CD4-positive, alpha-beta T cell (primary cell): ENCODE data around the gene CA11. TPM values are rescaled to one million over a fixed set of nuclear protein-coding genes. Genes with fewer than 3 reads are reported as not detected.

ENCODE experiments used
- ATAC-seq: fragments of 200-7000 bp; cut with Tn5 transposase; one replicate; pipeline ENCODE4 v1.10.0; 2022; ENCODE audit warnings: mild to moderate bottlenecking; ENCODE audit not compliant: poor library complexity
- CTCF ChIA-PET: fragments of 350-600 bp; sonication (Branson Sonifier 250); formaldehyde crosslinking; loops from one replicate; lab custom pipeline; 2021; ENCODE audit warnings: antibody characterized with exemption, inconsistent platforms; lab: Charles Lee
- POLR2A ChIA-PET: fragments of 350-600 bp; sonication (Branson Sonifier 250); formaldehyde crosslinking; loops from one replicate; lab custom pipeline; 2021; ENCODE audit warnings: antibody characterized with exemption, inconsistent platforms; lab: Charles Lee
- DNase-seq, 14 experiments: peaks; one replicate each; pipeline ENCODE4 v3.0.0-alpha.2; 2013 to 2020; ENCODE audit warnings: mixed read lengths in 2 of 14
- H3K27ac ChIP-seq, 2 donors: one replicate each; pipeline versions ENCODE4 v1.5.1 to v1.7.0; 2013; ENCODE audit warnings: low read length in 2 of 2, low read depth in 1 of 2, mild to moderate bottlenecking in 1 of 2
- H3K27me3 ChIP-seq, 2 experiments: 1 replicate in 1 of 2; 2 replicates in 1 of 2; pipeline versions ENCODE4 v1.6.1 to v1.7.0; 2013; ENCODE audit warnings: low read length in 2 of 2, control low read depth in 1 of 2, mild to moderate bottlenecking in 1 of 2, moderate library complexity in 1 of 2; ENCODE audit not compliant: insufficient read depth in 2 of 2, control insufficient read depth in 1 of 2
- H3K36me3 ChIP-seq: one replicate; pipeline ENCODE4 v1.6.1; 2013; ENCODE audit warnings: low read length, control low read depth; ENCODE audit not compliant: insufficient read depth
- H3K4me1 ChIP-seq: one replicate; pipeline ENCODE4 v1.6.1; 2013; ENCODE audit warnings: low read length, control low read depth; ENCODE audit not compliant: insufficient read depth
- H3K4me3 ChIP-seq: one replicate; pipeline ENCODE4 v1.5.1; 2013; ENCODE audit warnings: mild to moderate bottlenecking, low read length, moderate library complexity
- H3K9me3 ChIP-seq, 2 experiments: 1 replicate in 1 of 2; 2 replicates in 1 of 2; pipeline versions ENCODE4 v1.6.1 to v1.7.0; 2013; ENCODE audit warnings: low read length in 2 of 2, mild to moderate bottlenecking in 2 of 2, control low read depth in 1 of 2, moderate library complexity in 1 of 2; ENCODE audit not compliant: control insufficient read depth in 1 of 2, insufficient read depth in 1 of 2
- H3K27ac Mint-ChIP-seq: one replicate; pipeline ENCODE4 v1.8.0; 2020; ENCODE audit warnings: mixed read lengths
- H3K27me3 Mint-ChIP-seq: one replicate; pipeline ENCODE4 v1.8.0; 2021; ENCODE audit warnings: mixed read lengths
- H3K36me3 Mint-ChIP-seq: one replicate; pipeline ENCODE4 v1.8.0; 2021; ENCODE audit warnings: low read depth, mixed read lengths
- H3K4me1 Mint-ChIP-seq: one replicate; pipeline ENCODE4 v1.8.0; 2021; ENCODE audit warnings: low read depth, mixed read lengths
- H3K4me3 Mint-ChIP-seq: one replicate; pipeline ENCODE4 v1.8.0; 2020; ENCODE audit warnings: mild to moderate bottlenecking, mixed read lengths
- H3K9me3 Mint-ChIP-seq: one replicate; pipeline ENCODE4 v1.8.0; 2020; ENCODE audit warnings: mixed read lengths
- intact Hi-C, 2 experiments: fragments of 100-400 bp; cut with DNase I in 1 of 2; cut with micrococcal nuclease in 1 of 2; formaldehyde crosslinking; loops; one replicate each; pipeline versions ENCODE4 v1.15.1 to v1.9.0; 2023 to 2025; cut with DNase I, micrococcal nuclease
- total RNA-seq, 174 experiments: library from RNA in 2 of 174; stranded (reverse) in 2 of 174; gene quantifications; one replicate each; pipeline ENCODE4 v1.2.3 and lab custom pipeline; 2021 to 2026
- TF ChIP-seq, protein P1 (sequence below): fragments of 200-600 bp; IDR thresholded peaks from one replicate; pipeline ENCODE4 v1.8.0; 2022; ENCODE audit warnings: antibody characterized with exemption, mild to moderate bottlenecking

Gene CA11
- total RNA-seq, 2 experiments from 2014 or later = 11.0 to 12.4 TPM

DNA sequence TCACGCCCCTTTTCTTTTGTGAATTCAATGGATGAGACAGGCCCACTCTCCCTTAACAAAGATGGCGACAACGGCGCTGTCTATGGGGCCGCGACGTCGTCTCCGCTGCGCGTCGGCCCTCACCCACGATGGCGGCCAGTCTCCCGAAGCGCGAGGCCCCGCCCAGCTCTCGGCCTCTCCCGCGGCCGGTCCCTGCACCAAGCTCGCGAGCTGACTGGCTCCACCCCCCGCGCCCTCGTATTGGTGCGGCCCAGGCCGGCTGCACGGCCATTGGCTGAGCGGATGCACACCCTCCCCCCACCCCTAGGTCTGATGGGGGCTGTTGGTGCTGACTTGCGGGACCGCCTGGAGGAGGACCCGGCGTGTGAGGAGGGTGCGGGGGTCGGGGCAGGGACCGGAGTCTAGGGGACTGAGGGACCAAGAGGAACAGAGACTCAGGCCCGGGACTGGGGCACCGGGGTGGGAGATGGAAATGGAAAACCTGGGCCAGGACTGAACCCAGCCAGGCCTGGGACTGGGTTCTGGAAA, 21.9 kb downstream of the CA11 start:
- peak; percentile 88 to 98 (median 95) for DNase-seq
- ChIA-PET POLR2A (interaction anchor here (0.8 to 3.6 kb wide), 6 partner anchors 10 to 303 kb away, joined by 3 to 38 read pairs (median 6); partner anchors contain the start of gene DBP), CTCF (interaction anchor here (0.8 to 1.3 kb wide), 3 partner anchors 15 to 369 kb away, joined by 3 to 4 read pairs (median 3); partner anchors contain the start of gene RUVBL2)
- peak overlapping the region; percentile 48 for H3K4me3 ChIP-seq
- Mint-ChIP-seq H3K36me3 (peaks cover 36% of the 10 kb centered on the region), H3K4me1 (peaks cover 40% of the 10 kb centered on the region), H3K9me3 (no peaks in the 10 kb centered on the region), H3K27me3 (no peaks in the 10 kb centered on the region), H3K27ac (peak overlapping the region; percentile 77), H3K4me3 (peak overlapping the region; percentile 86)
- intact Hi-C loops = loop anchor here in 1 of 2 experiments (1.0 to 10.0 kb wide), 2 partner anchors 10 to 371 kb away; partner anchors contain the start of genes GYS1 and RUVBL2
- peak; percentile 77 for ATAC-seq
- peak overlapping the region; percentile 57 to 58 for H3K27ac ChIP-seq
- H3K36me3 ChIP-seq = peaks cover 7% of the 10 kb centered on the region
- TF ChIP-seq, protein P1, sequence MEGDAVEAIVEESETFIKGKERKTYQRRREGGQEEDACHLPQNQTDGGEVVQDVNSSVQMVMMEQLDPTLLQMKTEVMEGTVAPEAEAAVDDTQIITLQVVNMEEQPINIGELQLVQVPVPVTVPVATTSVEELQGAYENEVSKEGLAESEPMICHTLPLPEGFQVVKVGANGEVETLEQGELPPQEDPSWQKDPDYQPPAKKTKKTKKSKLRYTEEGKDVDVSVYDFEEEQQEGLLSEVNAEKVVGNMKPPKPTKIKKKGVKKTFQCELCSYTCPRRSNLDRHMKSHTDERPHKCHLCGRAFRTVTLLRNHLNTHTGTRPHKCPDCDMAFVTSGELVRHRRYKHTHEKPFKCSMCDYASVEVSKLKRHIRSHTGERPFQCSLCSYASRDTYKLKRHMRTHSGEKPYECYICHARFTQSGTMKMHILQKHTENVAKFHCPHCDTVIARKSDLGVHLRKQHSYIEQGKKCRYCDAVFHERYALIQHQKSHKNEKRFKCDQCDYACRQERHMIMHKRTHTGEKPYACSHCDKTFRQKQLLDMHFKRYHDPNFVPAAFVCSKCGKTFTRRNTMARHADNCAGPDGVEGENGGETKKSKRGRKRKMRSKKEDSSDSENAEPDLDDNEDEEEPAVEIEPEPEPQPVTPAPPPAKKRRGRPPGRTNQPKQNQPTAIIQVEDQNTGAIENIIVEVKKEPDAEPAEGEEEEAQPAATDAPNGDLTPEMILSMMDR = no peak
- no peaks in the 10 kb centered on the region for H3K27me3 ChIP-seq
- H3K9me3 ChIP-seq = no peaks in the 10 kb centered on the region
- peaks cover 45% of the 10 kb centered on the region for H3K4me1 ChIP-seq

GRCh38 chr19:48623556-48624066, 22.4 kb downstream of the CA11 start:
- Histone ChIP-seq H3K36me3 (peaks cover 7% of the 10 kb centered on the region), H3K27ac (peak overlapping the region; percentile 47 to 58), H3K9me3 (no peaks in the 10 kb centered on the region), H3K27me3 (no peaks in the 10 kb centered on the region), H3K4me3 (peak overlapping the region; percentile 48), H3K4me1 (peaks cover 47% of the 10 kb centered on the region)
- CTCF ChIA-PET = interaction anchor here (0.8 to 1.3 kb wide), 3 partner anchors 15 to 370 kb away, joined by 3 to 4 read pairs (median 3); partner anchors contain the start of gene RUVBL2
- H3K27me3 Mint-ChIP-seq = no peaks in the 10 kb centered on the region
- H3K4me3 Mint-ChIP-seq = peak overlapping the region; percentile 86
- H3K4me1 Mint-ChIP-seq = peaks cover 45% of the 10 kb centered on the region
- TF ChIP-seq, protein P1 = no peak
- no peaks in the 10 kb centered on the region for H3K9me3 Mint-ChIP-seq
- intact Hi-C loops = loop anchor here in 1 of 2 experiments (1.0 to 10.0 kb wide), 2 partner anchors 11 to 371 kb away; partner anchors contain the start of genes GYS1 and RUVBL2
- DNase-seq (no peak), ATAC-seq (no peak)
- H3K36me3 Mint-ChIP-seq = peaks cover 38% of the 10 kb centered on the region
- peak overlapping the region; percentile 77 for H3K27ac Mint-ChIP-seq
- POLR2A ChIA-PET = interaction anchor here (0.8 to 3.6 kb wide), 6 partner anchors 10 to 303 kb away, joined by 3 to 38 read pairs (median 6); partner anchors contain the start of gene DBP

DNA sequence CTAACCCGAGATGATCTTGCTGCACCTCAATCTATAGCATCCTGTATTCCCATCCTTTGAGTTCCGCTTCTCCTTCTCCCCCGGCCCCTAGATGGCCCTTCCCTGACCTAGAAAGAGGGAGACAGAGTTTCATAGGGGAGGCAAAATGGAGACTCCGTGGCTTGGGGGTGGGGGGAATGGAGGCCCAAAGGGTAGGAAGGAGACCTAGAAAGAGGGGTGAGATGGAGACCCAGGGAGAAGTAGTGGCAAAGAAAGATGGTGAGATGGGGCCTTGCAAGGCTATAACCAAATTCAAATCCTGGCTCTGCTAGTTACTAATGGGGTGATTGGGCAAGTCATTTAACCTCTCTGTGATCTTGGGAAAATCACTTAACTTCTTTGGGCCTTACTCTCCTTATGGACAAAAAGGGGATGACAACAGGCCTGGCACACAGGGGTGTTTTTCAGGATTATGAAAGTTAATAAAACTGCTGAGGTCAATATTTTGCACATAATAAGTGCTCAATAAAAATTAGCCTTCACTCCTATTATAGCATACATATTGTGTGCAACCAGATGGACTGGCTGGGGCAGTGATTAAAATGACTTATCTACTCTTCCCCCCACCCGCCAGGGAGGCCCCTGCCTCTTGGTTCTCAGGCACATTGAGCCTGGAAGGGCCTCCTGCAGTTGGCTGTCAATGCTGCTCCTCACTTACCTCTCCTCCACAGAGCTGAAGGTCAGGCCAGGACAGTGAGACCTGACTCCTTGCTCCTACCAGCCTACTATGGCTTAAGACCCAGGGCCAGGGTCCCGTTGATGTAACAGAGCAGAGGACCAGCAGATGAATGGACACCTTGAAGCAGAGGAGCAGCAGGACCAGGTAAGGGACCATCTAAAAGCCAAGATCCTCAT, 26.0 kb downstream of the CA11 start:
- ATAC-seq = no peak
- peak overlapping the region; percentile 76 to 89 for H3K27ac ChIP-seq
- H3K4me1 ChIP-seq = peaks cover 72% of the 10 kb centered on the region
- peaks cover 29% of the 10 kb centered on the region for H3K36me3 ChIP-seq
- H3K4me3 ChIP-seq = peak overlapping the region; percentile 94
- peak in 1 of 14 experiments; percentile 42 for DNase-seq
- intact Hi-C loops = loop anchor here (1.0 to 10.0 kb wide), 5 partner anchors 14 to 375 kb away; partner anchors contain the start of genes DBP (in 1 of the 2), GYS1 (in 1 of the 2) and RUVBL2 (in 1 of the 2)
- TF ChIP-seq, protein P1 = no peak
- ChIA-PET CTCF (interaction anchor here (0.9 to 1.1 kb wide), 5 partner anchors 11 to 374 kb away, joined by 3 to 5 read pairs (median 3); partner anchors contain the start of gene RUVBL2), POLR2A (interaction anchor here (0.6 to 3.9 kb wide), 26 partner anchors 10 to 1147 kb away, joined by 3 to 45 read pairs (median 5); partner anchors contain the start of genes AP2A1, CA11, DBP and EMP3)
- Mint-ChIP-seq H3K36me3 (peaks cover 66% of the 10 kb centered on the region), H3K9me3 (no peaks in the 10 kb centered on the region), H3K27me3 (no peaks in the 10 kb centered on the region), H3K4me1 (peaks cover 64% of the 10 kb centered on the region), H3K27ac (peak overlapping the region; percentile 97), H3K4me3 (peak overlapping the region; percentile 98)
- no peaks in the 10 kb centered on the region for H3K9me3 ChIP-seq
- H3K27me3 ChIP-seq = no peaks in the 10 kb centered on the region
